ENCODE results near the gene SOX11. TPM values are rescaled to one million over a fixed set of nuclear protein-coding genes. Genes with fewer than 3 reads are reported as not detected.

The SOX11 gene
- total and polyA plus RNA-seq, 2 of the 8 experiments (the other 6 are each of a cell fraction or from before 2014, with no cell fraction given) = 9.0 to 55.6 TPM

- Histone ChIP-seq H2BK12ac (ENCODE audit: low read depth, low read length) (no peak overlapping the region; the same call in 1 of the 2 replicates), H4K8ac (ENCODE audit: extremely low read depth, insufficient read depth, low read length) (no peak overlapping the region), H3K79me2 (ENCODE audit: control insufficient read depth in 1 of 2, insufficient read depth in 2 of 2, low read length in 2 of 2) (peaks cover 0 to 5% of the 10 kb centered on the region in 2 experiments; a peak in 2 of 4 replicates), H3K56ac (replicated peaks; ENCODE audit: insufficient read length, low read depth, low read length) (no peak overlapping the region), H2BK5ac (ENCODE audit: low read depth, low read length) (no peak overlapping the region), H3K14ac (ENCODE audit: insufficient read length) (no peak overlapping the region), H4K5ac (ENCODE audit: insufficient read length, low read depth, low read length) (no peak overlapping the region), H2BK20ac (ENCODE audit: low read length) (0 out of 2 replicates have a peak overlapping the region, but pooled peaks have one; percentile 19), H2AK5ac (ENCODE audit: low read depth, low read length) (no peak overlapping the region), H3K4ac (replicated peaks; ENCODE audit: insufficient read length, low read depth, low read length) (no peak overlapping the region), H3K4me3 (ENCODE audit: extremely low read depth in 1 of 4, insufficient read depth in 2 of 4, low read depth in 3 of 4, low read length in 4 of 4) (no peak overlapping the region), H3K27me3 (replicated peaks in 1 of 4; ENCODE audit: control insufficient read depth in 3 of 4, extremely low read depth in 1 of 4, insufficient read depth in 3 of 4, low read length in 3 of 4) (no peaks in the 10 kb centered on the region), H3K9ac (replicated peaks in 1 of 4; ENCODE audit: extremely low read depth in 1 of 4, low read depth in 3 of 4, low read length in 3 of 4) (no peak overlapping the region), H3K23ac (ENCODE audit: insufficient read length) (no peak overlapping the region), H3K23me2 (ENCODE audit: low read depth, low read length) (no peaks in the 10 kb centered on the region), H3K79me1 (ENCODE audit: low read depth, low read length) (no peaks in the 10 kb centered on the region), H4K91ac (replicated peaks; ENCODE audit: insufficient read length, low read length) (no peak overlapping the region), H2BK15ac (ENCODE audit: low read length) (no peak overlapping the region), H3K9me3 (ENCODE audit: insufficient read depth in 2 of 2, low read depth in 1 of 2, low read length in 1 of 2) (no peaks in the 10 kb centered on the region), H2BK120ac (replicated peaks; ENCODE audit: low read depth, low read length) (no peak overlapping the region), H3K36me3 (ENCODE audit: control insufficient read depth in 2 of 4, insufficient read depth in 4 of 4, low read length in 3 of 4) (no peaks in the 10 kb centered on the region), H2AFZ (ENCODE audit: low read length) (no peak overlapping the region), H3K18ac (ENCODE audit: extremely low read depth, low read length) (no peak overlapping the region), H4K20me1 (replicated peaks in 1 of 2; ENCODE audit: control insufficient read depth in 1 of 2, insufficient read depth in 2 of 2, low read length in 2 of 2) (no peaks in the 10 kb centered on the region), H3K4me2 (ENCODE audit: insufficient read depth in 1 of 2, low read depth in 2 of 2, low read length in 2 of 2) (no peak overlapping the region), H3K27ac (ENCODE audit: low read depth, low read length) (no peak overlapping the region; the same call in 1 of the 2 replicates), H3K4me1 (replicated peaks in 1 of 4; ENCODE audit: control insufficient read depth in 3 of 4, insufficient read depth in 4 of 4, low read length in 3 of 4) (peaks cover 0 to 3% (median 0%) of the 10 kb centered on the region in 4 experiments; a peak in 1 of 7 replicates)
- DNase-seq (ENCODE audit: low read depth in 1 of 2, low spot score in 2 of 2) (no peak), FAIRE-seq (no peak)
- ChIA-PET POLR2A (ENCODE audit: partially characterized antibody) (interaction anchor here (1.3 to 1.7 kb wide), 2 partner anchors 8 to 10 kb away, joined by 3 to 6 read pairs; no protein-coding TSS in a partner anchor), CTCF (ENCODE audit: partially characterized antibody) (interaction anchor here (1.1 kb wide), 1 partner anchor 12 kb away, joined by 3 read pairs; no protein-coding TSS in a partner anchor)
- WGBS, 2 experiments (ENCODE audit: extremely low coverage in 1 of 2, insufficient coverage in 1 of 2, insufficient read length in 1 of 2, insufficient replicate concordance in 2 of 2, low coverage in 1 of 2, low lambda C conversion rate in 2 of 2, missing lambda C conversion rate in 1 of 2) = 96% methylated on average over 1 of the region's 1 CpG; no CpG with 5 or more reads in 1 of the 2 experiments
- TF ChIP-seq E2F6 (IDR thresholded peaks at IDR 0.05) (no peak), POLR2A (IDR thresholded peaks at IDR 0.05; ENCODE audit: control extremely low read depth in 1 of 2, low read depth in 2 of 2, low read length in 2 of 2) (no peak), MAX (IDR thresholded peaks at IDR 0.05) (no peak), EGR1 (IDR thresholded peaks at IDR 0.05; ENCODE audit: borderline replicate concordance, low read depth, low read length) (no peak), SAP30 (IDR thresholded peaks at IDR 0.05; ENCODE audit: insufficient read depth, insufficient replicate concordance, low read length) (no peak), RNF2 (IDR thresholded peaks at IDR 0.05; ENCODE audit: borderline replicate concordance, low read depth, low read length, missing control alignments, poor library complexity, severe bottlenecking) (no peak)
These were observed 6.1 kb upstream of the SOX11 start for GRCh38 chr2:5686068-5686467.
